ENCODE data around the gene CAMSAP3. TPM values are rescaled to one million over a fixed set of nuclear protein-coding genes. Genes with fewer than 3 reads are reported as not detected.
"Not testable (repeated sequence)": the region's sequence is repeated elsewhere in the genome, so short reads cannot be mapped to it uniquely, and the experiment has no call there.

The CAMSAP3 gene
- total RNA-seq, 1 experiment from 2014 or later: 6.7 TPM

DNA sequence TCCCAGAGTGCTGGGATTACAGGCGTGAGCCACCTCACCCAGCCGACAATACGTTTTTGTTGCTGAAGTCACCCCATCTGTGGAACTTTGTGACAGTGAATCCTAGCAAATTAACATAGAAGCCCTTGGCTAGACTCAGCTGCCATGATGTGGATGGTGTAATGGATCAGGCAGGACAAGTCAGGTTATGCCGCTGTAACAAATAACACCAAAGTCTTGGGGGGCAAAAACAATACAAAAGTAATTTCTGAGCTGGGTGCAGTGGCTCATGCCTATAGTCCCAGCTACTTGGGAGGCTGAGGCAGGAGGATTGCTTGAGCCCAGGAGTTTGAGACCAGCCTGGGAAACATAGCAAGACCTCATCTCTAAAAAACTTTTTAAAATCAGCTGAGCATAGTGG lies 30.8 kb upstream of the CAMSAP3 start:
- CTCF ChIA-PET: interaction anchor here (0.6 to 2.9 kb wide), 4 partner anchors 65 to 235 kb away, joined by 3 to 22 read pairs (median 7); partner anchors contain the start of genes PET100, TRAPPC5 and XAB2
- POLR2A ChIA-PET: no interaction called here
- intact Hi-C loops (cut with micrococcal nuclease): no loop called here
- H3K36me3 Mint-ChIP-seq (ENCODE audit: insufficient read depth, unreplicated experiment): peaks cover 5% of the 10 kb centered on the region
- no peaks in the 10 kb centered on the region for H3K9me3 Mint-ChIP-seq (ENCODE audit: unreplicated experiment)
- BruUV-seq (replicated peaks): no TSS peak
- H3K27ac Mint-ChIP-seq (ENCODE audit: low read depth, unreplicated experiment): no peak overlapping the region
- H3K4me1 Mint-ChIP-seq (ENCODE audit: insufficient read depth, unreplicated experiment): no peaks in the 10 kb centered on the region
- no peak overlapping the region for H3K4me3 Mint-ChIP-seq (ENCODE audit: unreplicated experiment)
- TF ChIP-seq, protein P1, sequence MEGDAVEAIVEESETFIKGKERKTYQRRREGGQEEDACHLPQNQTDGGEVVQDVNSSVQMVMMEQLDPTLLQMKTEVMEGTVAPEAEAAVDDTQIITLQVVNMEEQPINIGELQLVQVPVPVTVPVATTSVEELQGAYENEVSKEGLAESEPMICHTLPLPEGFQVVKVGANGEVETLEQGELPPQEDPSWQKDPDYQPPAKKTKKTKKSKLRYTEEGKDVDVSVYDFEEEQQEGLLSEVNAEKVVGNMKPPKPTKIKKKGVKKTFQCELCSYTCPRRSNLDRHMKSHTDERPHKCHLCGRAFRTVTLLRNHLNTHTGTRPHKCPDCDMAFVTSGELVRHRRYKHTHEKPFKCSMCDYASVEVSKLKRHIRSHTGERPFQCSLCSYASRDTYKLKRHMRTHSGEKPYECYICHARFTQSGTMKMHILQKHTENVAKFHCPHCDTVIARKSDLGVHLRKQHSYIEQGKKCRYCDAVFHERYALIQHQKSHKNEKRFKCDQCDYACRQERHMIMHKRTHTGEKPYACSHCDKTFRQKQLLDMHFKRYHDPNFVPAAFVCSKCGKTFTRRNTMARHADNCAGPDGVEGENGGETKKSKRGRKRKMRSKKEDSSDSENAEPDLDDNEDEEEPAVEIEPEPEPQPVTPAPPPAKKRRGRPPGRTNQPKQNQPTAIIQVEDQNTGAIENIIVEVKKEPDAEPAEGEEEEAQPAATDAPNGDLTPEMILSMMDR (IDR thresholded peaks at IDR 0.05; ENCODE audit: unreplicated experiment): no peak
- H3K27me3 Mint-ChIP-seq (ENCODE audit: insufficient read depth, unreplicated experiment): no peaks in the 10 kb centered on the region
- no peak for DNase-seq (ENCODE audit: unreplicated experiment)

DNA sequence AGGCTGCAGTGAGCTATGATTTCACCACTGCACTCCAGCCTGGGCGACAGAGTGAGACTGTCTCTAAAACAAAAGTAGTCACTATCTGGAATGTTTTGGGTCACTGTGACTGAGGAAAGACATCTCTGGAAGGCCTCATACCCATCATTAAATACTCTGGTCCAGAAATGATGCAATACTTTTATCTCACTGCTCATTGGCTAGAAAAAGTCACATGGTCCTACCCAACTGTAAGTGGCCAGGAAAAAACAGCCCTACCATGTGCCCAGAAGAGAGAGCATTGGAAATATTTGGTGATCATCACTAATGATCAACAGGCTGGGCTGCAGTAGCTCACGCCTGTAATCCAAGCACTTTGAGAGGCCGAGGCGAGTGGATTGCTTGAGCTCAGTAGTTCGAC lies 30.3 kb upstream of the CAMSAP3 start:
- Mint-ChIP-seq H3K4me3 (ENCODE audit: unreplicated experiment) (no peak overlapping the region), H3K9me3 (ENCODE audit: unreplicated experiment) (no peaks in the 10 kb centered on the region), H3K27me3 (ENCODE audit: insufficient read depth, unreplicated experiment) (no peaks in the 10 kb centered on the region), H3K4me1 (ENCODE audit: insufficient read depth, unreplicated experiment) (no peaks in the 10 kb centered on the region), H3K36me3 (ENCODE audit: insufficient read depth, unreplicated experiment) (peaks cover 5% of the 10 kb centered on the region), H3K27ac (ENCODE audit: low read depth, unreplicated experiment) (no peak overlapping the region)
- ChIA-PET CTCF (interaction anchor here (0.7 to 2.9 kb wide), 3 partner anchors 115 to 235 kb away, joined by 3 to 22 read pairs (median 11); partner anchors contain the start of gene TRAPPC5), POLR2A (no interaction called here)
- intact Hi-C loops (cut with micrococcal nuclease): no loop called here
- DNase-seq (ENCODE audit: unreplicated experiment): no peak
- TF ChIP-seq, protein P1 (IDR thresholded peaks at IDR 0.05; ENCODE audit: unreplicated experiment): no peak
- no TSS peak for BruUV-seq (replicated peaks)

DNA sequence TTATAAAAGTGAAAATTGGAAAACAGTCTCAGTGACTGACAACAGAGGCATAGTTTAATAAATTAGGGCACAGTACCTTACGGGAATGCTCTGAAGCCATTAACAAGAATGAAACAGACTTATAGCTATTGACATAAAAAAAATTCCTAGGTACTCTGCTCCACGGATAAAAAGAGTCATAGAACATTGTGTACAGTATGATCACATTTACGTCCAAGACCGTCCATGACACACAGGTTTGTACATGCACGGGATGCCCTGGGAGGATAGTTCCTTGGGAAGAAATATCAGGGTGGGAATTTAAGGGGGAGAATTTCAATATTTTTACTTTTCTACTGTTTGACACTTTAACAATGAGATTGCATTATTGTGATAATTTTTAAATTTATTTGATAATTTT lies 24.9 kb upstream of the CAMSAP3 start:
- H3K27me3 Mint-ChIP-seq (ENCODE audit: insufficient read depth, unreplicated experiment): no peaks in the 10 kb centered on the region
- no peak overlapping the region for H3K4me3 Mint-ChIP-seq (ENCODE audit: unreplicated experiment)
- TF ChIP-seq, protein P1 (IDR thresholded peaks at IDR 0.05; ENCODE audit: unreplicated experiment): no peak
- DNase-seq (ENCODE audit: unreplicated experiment): no peak
- intact Hi-C loops (cut with micrococcal nuclease): no loop called here
- no peaks in the 10 kb centered on the region for H3K36me3 Mint-ChIP-seq (ENCODE audit: insufficient read depth, unreplicated experiment)
- no TSS peak for BruUV-seq (replicated peaks)
- ChIA-PET CTCF (interaction anchor here (0.6 to 1.1 kb wide), 5 partner anchors 26 to 810 kb away, joined by 3 to 9 read pairs (median 3); partner anchors contain the start of gene TRAPPC5), POLR2A (interaction anchor here (0.6 to 2.8 kb wide), 10 partner anchors 18 to 267 kb away, joined by 3 to 18 read pairs (median 4); partner anchors contain the start of genes PET100, TRAPPC5 and XAB2)
- no peaks in the 10 kb centered on the region for H3K9me3 Mint-ChIP-seq (ENCODE audit: unreplicated experiment)
- H3K27ac Mint-ChIP-seq (ENCODE audit: low read depth, unreplicated experiment): no peak overlapping the region
- H3K4me1 Mint-ChIP-seq (ENCODE audit: insufficient read depth, unreplicated experiment): peaks cover 9% of the 10 kb centered on the region

DNA sequence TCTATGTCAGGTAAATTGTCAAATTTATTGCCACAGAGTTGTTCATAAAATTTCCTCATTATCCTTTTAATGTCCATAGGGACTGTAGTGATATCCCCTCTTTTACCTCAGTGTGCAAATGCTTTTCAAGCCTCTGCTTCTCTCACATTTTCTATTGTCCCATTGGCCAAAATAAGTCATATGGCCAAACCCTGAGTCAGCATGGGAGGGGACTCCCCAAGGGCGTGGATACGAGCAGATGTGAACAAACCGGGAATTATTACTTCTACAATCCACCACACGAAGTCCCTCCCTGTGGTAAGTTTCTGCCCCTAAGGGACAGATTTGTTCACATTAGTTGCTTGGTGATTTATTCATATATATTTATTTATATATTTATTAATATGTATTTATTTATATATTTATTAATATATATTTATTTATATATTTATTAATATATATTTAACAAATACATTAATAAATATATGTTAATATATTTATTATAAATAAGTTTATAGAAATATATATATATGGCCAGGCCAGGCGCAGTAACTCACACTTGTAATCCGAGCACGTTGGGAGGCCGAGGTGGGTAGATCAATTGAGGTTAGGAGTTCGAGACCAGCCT lies 20.1 kb upstream of the CAMSAP3 start:
- CTCF ChIA-PET: no interaction called here
- DNase-seq (ENCODE audit: unreplicated experiment): peak; percentile 76

DNA sequence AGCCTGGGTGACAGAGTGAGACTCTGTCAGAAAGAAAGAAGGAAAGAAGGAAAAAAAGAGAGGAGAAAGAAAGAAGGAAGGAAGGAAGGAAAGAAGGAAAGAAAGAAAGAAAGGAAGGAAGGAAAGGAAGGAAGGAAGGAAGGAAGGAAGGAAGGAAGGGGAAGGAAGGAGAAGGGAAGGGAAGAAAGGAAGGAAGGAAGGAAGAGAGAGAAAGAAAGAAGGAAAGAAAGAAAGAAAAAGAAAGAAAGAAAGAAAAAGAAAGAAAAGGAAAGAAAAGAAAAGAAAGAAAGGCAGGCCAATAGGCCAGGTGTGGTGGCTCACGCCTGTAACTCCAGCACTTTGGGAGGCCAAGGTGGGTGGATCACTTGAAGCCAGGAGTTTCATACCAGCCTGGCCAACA lies 18.2 kb upstream of the CAMSAP3 start:
- H3K36me3 Mint-ChIP-seq (ENCODE audit: insufficient read depth, unreplicated experiment); BruUV-seq (replicated peaks); H3K9me3 Mint-ChIP-seq (ENCODE audit: unreplicated experiment); DNase-seq (ENCODE audit: unreplicated experiment); intact Hi-C loops (cut with micrococcal nuclease); H3K27ac Mint-ChIP-seq (ENCODE audit: low read depth, unreplicated experiment); H3K4me3 Mint-ChIP-seq (ENCODE audit: unreplicated experiment): not testable (repeated sequence)
- peaks cover 36% of the 10 kb centered on the region for H3K27me3 Mint-ChIP-seq (ENCODE audit: insufficient read depth, unreplicated experiment)
- peaks cover 14% of the 10 kb centered on the region for H3K4me1 Mint-ChIP-seq (ENCODE audit: insufficient read depth, unreplicated experiment)
- CTCF ChIA-PET: interaction anchor here (0.6 kb wide), 1 partner anchor 223 kb away, joined by 3 read pairs; no protein-coding TSS in a partner anchor
- POLR2A ChIA-PET: interaction anchor here (1.6 kb wide), 1 partner anchor 20 kb away, joined by 6 read pairs; no protein-coding TSS in a partner anchor

More for the DNA sequence above, 20.1 kb upstream of the CAMSAP3 start:
- Mint-ChIP-seq H3K27me3 (ENCODE audit: insufficient read depth, unreplicated experiment) (peaks cover 36% of the 10 kb centered on the region), H3K36me3 (ENCODE audit: insufficient read depth, unreplicated experiment) (no peaks in the 10 kb centered on the region), H3K9me3 (ENCODE audit: unreplicated experiment) (no peaks in the 10 kb centered on the region), H3K4me3 (ENCODE audit: unreplicated experiment) (no peak overlapping the region), H3K27ac (ENCODE audit: low read depth, unreplicated experiment) (no peak overlapping the region), H3K4me1 (ENCODE audit: insufficient read depth, unreplicated experiment) (peaks cover 15% of the 10 kb centered on the region)
- BruUV-seq (replicated peaks): no TSS peak
- POLR2A ChIA-PET: interaction anchor here (1.6 kb wide), 1 partner anchor 21 kb away, joined by 6 read pairs; no protein-coding TSS in a partner anchor
- TF ChIP-seq, protein P1 (IDR thresholded peaks at IDR 0.05; ENCODE audit: unreplicated experiment): no peak
- intact Hi-C loops (cut with micrococcal nuclease): no loop called here
